ENCODE results near the gene MSH3.
A peak's percentile ranks its signal among the peaks of the same experiment; 100 is the strongest.
"Not testable (repeated sequence)": the region's sequence is repeated elsewhere in the genome, so short reads cannot be mapped to it uniquely, and the experiment has no call there.

MSH3 gene

DNA sequence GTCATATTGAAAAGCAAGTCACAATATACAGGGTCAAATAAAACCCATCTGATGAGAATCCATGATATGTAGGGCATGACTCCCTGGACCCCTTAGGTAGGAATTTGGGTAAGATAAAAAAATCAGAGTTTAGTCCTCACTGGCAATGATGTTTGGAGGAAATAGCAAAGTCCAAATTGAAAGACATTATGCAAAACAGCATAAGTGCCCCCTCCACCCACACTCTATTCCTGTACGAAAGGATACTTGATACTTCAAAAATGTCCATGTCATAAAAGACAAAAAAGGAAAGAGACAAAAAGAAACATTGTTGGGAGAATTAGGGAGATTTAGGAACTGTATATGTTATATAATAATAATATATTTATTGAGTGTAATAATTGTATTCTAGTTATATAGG lies 209.7 kb downstream of the MSH3 start:
- no peak for DNase-seq

DNA sequence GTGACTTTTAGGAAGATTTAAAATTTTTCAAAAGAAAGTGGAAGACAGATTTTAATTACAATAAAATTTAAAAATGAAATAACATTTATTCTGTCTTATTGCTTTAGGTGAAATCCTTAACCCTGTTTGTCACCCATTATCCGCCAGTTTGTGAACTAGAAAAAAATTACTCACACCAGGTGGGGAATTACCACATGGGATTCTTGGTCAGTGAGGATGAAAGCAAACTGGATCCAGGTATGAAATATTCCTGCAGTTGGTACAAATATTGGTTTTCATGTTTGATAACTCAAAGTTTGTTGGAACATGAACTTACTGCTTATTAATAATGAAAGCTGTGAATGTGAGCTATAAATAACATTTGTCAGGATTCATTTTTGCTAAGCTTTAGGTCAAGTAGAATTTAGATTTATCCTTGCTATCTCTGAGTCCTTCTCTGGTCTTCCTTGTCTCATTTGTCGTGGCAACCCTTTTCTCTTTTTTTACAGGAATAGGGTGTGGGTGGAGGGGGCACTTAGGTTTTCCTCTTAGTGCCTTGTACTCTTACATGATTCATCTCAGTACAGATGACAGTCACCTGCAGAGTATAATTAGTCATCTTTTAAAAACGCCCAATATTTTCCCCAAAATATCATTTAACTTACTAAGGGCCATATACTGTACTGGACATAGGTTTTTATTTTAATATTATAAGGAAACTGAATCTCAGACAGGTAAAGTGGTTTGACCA lies 210.4 kb downstream of the MSH3 start:
- no peak for DNase-seq

DNA sequence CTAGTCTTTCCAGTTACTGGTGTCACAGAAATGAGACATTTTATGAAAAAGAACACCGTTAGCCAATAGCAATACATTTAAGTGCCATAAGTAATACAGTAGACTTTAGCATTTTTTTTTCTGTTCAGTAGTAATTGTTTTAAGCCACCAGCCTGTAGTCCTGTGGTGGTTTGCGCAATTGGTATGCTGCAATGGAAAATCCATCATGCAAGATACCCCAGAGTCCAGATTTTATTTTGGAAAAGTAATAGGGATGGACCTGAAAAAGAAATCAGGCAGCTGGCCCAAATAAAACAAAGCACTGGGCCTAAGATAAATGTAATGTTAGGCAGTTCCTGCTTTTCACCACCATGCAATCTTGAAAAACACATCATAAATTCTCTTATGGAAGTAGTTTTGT lies 211.1 kb downstream of the MSH3 start:
- DNase-seq = no peak

DNA sequence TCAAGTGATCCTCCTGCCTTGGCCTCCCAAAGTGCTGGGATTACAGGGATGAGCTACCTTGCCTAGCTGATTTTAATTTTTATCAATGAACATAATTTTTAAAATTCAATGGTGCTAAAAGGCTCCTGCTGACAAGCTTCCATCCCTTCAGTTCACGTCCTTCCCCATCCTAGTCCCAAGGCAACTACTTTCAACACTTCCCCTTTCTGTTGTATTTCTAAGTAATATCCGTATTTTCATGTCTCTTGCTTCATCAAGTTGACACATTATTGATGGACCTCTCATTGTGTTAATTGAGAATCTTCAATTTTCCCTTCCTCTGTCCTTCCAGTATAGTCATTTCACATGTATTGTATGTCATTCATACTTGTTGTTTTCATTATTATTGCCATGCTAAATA lies 211.9 kb downstream of the MSH3 start:
- DNase-seq = no peak

DNA sequence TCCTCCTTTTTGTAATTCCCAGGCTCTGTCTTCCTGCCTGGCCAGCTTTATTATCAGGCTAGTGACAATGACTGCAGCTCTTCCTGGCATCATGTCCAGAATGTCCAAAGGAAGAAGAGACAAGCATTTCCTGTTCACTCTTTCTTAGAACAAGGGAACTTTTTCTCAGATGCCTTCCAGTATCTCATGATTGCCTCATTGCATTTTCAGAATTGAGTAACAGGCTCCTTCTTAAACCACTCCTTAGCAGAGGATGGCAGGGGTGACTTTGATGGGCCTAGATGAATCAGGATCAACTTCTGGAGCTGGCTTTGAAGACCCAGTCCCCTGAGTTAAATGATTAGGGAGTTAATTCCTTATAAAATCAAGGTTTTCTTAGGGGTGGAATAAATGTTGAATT lies 212.8 kb downstream of the MSH3 start:
- peak; percentile 15 for DNase-seq

DNA sequence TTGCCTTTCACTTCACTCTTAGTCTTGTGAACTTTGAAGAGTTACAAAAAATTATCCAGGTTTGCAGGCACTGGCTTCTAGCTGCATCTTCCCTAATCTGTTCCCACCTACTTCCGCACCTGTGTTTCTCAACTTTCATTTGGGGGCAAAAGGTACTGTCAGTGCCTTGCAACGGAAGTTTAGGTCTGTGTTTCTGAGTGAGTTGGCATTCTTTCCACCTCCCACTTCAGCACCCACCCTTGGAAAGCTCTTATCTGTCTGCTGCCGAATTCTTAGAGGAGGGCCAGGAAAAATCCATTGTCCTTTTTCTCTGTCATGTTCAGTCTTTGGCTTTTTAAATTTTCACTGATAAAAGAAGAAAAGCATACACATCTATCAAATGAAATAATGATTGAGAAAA lies 216.0 kb downstream of the MSH3 start:
- no peak for DNase-seq

DNA sequence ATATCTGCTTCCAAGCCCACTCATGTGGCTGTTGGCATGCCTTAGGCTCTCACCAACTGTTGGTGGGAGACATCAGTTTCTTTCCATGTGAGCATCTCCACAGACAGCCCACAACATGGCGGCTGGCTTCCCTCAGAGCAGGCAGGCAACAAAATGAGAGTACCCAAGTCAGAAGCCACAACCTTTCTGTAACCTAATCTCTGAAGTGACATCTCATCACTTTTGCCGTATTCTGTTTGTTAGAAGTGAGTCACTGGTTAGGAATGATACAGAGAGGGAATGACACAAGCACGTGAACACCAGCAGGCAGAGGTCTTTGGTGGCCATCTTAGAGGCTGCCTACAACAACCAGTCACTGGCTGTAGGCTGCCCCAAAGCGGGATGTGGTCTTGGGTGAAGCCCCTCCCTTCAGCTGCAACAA lies 217.1 kb downstream of the MSH3 start:
- DNase-seq = peak; percentile 67

DNA sequence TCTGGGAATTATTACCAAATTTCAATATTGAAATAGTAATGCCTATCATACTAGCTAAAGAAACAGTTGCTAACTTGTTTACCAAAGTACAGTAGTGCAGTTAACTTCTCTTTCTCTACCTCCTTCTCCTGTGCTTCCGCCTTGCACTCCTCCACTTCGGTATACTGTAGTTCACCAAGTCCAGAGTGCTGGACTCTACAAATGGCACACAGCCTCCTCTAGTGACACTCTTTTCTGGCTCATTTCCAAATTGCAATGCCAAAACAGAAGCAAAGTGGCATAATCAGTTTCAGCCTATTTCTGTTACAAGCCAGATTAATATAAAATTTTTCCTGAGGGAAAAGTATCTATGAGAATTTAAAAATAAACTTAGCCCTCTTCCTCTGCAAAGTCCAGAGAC lies 219.7 kb downstream of the MSH3 start:
- DNase-seq = no peak

DNA sequence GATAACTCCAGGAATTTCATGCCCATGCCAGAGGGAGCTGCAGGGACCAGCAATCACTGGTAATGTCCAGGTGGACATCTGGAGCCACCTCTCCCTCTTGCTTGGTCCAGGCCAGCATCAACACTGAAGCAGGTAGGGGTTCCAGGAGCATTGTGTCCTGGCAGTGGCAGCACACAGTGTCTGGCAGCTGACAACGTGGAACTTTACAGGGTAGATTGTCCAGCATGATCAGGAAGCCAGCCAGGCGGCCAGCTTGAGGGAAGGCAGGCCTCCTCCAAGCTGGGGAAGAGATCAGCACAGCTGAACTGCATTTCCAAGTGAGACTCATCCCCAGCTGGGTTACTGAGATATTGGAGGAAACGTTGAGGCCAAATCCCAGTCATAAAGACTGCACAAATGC lies 223.1 kb downstream of the MSH3 start:
- no peak for DNase-seq

DNA sequence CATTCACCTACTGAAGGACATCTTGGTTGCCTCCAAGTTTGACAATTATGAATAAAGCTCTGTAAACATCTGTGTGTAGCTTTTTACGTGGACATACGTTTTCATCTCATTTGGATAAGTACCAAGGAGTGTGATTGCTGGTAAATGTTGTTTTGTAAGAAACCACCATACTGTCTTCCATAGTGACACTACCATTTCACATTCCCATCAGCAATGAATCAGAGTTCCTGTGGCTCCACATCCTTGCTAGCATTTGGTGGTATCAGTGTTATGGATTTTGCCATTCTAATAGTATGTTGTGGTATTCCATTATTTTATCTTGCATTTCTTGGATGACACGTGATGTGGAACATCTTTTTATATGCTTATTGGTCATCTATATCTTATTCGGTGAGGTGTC lies 227.3 kb downstream of the MSH3 start:
- DNase-seq = no peak

DNA sequence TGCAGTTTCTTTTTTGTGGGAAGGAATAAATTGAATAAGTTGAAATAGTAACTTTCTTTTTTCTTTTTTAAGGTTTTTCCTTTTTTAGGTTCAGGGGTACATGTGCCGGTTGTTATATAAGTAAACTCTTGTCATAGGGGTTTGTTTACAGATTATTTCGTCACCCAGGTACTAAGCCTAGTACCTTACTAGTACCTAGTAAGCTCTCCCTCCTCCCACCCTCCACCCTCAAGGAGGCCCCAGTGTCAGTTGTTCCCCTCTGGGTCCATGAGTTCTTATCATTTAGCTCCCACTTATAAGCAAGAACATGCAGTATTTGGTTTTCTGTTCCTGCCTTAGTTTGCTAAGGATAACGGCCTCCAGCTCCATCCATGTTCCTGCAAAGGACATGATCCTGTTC lies 228.9 kb downstream of the MSH3 start:
- DNase-seq = not testable (repeated sequence)

DNA sequence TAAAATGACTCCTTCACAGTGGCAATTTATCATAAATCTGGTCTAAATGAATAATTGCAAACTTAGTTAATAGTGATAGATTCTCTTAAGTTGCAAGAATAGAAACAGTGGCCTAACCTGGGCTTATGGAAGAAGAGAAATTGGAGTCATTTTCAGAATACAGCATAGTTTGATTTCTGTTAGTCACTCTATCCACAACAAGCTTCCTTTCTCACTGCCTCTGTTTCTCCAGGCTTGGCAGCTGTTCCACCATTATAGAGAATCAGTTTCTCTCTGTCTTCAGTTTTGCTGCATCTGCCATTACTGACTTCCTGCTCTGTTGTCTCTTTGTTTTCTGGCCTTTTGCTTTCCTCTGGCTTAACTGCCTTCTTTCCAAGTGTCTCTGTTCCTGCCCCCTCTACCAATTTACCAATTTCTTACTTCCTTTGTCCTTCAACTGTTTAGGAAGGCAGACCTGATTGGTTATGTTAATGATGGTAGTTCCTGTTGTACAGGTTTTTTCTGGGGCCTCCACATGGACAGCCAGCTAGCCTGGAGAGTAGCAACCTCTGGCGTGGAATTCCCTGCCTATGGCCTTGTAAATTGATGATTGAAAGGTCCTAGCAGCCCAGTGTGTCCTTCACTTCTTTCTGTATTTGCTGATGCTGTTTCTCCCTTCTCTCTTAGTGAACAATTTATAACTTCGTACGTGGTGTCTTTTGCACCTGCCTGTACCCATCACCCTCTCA lies 229.8 kb downstream of the MSH3 start:
- no peak for DNase-seq

DNA sequence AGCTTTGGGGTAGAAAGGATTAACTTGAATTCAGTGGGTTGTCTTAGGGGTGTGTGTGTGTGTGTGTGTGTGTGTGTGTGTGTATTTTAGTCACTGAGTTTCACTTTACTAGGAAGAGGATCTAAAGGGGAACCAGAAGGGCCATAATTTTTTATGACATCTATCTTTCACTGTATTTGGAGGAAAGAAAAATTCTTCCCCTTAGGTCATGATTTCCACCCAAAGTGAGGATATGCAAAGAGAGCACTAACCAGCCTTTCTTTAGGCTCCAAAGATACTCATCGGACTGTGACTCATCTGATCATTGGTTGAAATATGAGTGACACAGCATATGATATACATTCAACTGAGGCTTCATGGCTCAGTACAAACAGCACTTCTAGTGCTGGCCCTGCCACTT lies 230.5 kb downstream of the MSH3 start:
- peak; percentile 17 for DNase-seq

DNA sequence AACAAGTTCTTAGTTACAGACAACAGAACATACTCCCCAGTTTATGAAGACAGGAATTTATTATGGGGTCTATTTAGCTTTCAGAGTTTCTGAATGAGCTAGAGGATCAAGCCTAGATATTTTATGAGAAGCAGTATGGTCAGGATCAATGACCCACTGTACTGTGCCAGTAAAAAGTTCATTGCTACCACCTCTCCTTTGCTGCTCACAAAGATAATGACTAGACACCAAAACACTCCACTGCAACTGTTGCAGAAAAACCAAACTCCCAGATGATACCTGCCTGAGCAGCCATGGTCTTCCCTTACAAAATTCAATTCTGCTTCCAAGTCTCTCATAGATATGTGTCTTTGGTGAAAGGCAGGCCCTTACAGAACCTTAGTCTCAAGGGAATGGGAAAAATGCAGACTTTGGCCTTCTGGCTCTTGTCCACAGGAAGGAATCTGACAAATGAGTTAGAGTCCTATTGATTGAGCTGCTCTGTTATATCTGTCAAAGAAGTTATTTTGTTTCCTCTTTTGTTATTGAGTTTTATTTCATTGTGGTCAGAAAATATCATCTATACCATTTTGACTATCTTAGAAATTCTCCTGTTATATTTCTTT lies 231.0 kb downstream of the MSH3 start:
- DNase-seq = peak; percentile 52

DNA sequence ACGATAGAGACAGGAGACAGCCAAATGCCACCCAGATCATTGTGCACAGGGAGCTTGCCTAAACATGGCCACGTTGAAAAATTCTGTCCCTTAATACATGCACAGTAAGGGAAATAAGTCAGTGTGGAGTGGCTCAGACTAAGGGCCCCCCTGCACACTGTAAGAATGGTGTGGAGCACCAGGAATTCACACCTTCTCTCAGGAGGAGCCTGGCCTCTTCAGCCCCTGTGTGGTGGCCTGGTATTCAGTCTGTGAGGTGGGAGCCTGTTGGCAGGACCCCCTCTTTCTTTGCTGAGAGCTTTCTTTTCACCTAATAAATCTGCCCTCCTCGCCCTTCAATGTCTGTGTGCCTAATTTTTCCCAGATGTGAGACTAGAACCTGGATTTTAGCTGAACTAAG lies 239.6 kb downstream of the MSH3 start:
- DNase-seq = no peak

DNA sequence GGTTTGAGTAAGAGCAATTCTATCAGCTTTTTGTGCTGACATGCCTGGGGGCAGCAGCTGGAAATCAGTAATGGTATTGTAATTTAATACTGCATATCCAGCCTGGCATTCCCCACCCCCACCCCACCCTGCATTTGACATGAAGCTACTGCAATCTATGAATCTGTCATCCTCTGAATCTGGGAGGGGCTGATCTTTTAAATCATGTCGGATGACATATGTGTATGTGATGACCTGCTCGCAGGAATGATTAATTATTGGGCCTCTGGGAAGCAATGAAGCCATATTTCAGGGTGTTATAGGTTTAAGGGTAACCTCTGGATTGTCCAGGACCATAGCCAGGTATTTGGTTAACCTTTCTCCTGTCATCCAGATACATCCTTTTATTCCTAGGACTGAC lies 241.1 kb downstream of the MSH3 start:
- DNase-seq = no peak

DNA sequence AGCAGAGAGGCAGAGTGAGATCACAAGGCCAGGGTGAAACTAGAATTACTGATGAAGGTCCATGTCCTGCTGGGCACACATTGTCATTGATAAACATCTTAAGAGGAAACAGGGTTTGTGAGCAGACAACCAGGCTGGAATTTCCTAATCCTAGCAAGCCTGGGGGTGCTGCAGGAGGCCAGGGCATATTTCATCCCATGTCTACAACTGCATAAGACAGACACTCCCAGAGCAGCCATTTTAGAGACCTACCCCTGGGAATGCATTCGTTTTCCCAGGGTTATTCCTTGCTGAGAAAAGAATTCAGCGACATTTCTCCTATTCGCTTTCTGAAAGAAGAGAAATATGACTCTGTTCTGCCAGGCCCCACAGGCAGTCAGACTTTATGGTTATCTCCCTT lies 248.2 kb downstream of the MSH3 start:
- DNase-seq = not testable (repeated sequence)

DNA sequence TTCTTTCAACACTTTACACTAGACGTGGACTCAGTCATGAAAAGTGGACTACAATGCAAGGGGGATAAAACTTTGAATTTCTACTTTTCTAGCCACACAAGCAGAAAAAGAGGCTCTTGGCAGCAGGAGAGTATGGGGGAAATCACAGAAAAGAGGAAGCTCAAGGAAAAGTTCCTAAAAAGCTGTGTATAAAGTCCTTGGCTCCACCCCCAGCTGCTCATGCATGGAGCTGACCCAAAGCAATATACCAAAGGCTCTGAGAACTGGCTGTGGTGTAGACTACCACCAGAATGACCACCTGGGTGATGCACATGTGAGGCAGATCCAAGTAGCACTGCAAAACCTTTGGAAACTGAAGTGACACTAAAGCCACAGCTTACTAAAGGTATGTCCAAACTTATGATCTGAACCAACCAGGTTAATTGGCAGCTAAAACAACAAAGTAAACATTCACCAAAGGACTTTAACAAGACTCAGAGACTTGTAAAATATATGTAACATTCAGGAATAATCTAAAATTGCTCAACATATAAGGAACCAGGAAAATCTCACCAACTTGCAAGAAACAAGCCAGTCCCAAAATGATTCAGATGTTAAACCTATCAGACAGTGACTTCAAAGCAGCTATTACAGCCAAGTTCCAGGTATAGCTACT lies 250.2 kb downstream of the MSH3 start:
- no peak for DNase-seq

DNA sequence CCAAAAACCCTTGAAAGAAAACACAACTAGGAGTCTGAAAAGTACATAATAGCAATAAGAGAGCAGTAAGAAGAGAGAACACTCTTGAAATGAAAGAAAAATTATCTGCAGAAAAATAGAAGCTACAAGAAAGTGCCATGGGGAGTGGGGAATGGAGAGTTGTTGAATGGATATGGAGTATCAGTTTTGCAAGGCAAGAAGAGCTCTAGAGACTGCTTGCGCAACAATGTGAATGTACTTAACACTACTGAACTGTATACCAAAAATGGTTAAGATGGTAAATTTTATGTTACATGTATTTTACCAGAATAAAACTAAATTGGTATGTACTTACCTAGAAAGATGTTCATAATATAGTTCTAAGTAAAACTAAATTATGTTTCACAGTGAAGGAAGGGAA lies 251.0 kb downstream of the MSH3 start:
- DNase-seq = no peak

DNA sequence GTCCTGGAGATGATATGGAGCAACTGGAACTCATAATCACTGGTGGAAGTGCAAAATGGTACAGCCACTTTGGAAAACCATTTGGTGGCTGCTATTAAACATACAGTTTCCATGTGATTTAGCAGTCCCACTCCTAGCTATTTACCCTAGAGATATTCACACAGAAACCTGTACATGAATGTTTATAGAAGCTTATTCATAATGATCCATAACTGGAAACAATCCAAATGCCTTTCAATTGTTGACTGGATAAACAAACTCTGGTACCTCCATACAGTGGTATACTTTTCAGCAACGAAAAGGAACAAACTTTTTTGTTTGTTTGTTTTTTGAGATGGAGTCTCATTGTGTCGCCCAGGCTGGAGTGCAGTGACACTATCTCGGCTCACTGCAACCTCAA lies 258.0 kb downstream of the MSH3 start:
- DNase-seq = no peak

DNA sequence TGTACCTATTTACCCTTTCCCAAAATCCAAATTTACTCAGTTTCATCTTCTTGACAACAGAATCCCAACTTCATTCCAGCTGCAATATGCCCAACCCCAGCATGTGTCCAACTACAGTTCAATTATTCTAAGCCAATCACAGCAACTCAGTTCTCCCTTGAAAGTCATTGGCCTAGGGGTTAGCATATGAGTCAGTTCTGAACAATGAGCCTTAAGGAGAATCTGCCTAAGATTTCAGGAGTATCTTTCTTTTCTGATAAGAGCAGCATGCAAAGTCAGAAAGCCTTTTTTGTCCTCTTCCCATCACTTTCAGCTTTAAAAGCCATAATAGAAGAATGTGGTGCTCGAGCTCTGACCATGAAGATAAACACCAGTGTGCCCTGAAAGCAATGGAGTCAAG lies 261.3 kb downstream of the MSH3 start:
- DNase-seq = peak; percentile 33

DNA sequence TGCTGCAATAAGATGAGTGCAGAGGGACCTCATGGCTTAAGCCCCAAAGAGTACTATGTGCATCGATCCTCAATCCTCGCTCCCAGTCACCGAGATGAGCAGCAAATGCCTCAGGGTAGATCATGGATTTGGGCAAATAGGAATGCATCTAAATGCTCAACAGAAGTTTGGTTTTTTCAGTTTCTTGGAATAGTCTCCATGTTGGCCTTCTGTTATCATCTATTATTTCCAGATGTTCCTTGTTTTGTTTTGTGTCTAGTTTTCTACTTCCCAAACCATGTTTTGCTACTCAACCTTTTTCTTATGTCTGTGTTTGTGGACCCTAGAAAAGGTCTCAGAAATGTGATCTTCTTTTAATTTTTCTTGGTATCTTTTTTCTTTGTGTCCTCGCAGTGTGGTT lies 262.2 kb downstream of the MSH3 start:
- DNase-seq = peak; percentile 9

DNA sequence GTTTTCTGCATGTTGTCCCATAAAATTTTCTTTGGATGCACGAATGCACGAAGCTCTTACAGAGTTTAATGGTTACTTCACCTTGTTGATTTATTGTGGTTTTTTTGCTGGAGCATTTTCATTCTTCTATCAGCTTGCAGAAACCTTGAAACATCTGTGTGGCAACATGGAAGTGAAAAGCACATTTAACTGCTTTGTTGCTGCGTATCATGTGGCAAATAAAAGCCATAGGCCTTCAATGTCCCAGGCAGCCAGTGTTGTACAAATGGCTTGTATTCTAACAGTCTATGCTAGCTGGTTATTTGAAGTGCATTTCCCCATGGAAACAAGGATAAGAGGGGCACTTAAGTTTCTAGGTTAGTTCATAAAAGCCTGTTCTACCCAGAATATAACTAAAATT lies 263.2 kb downstream of the MSH3 start:
- no peak for DNase-seq

Data from fibroblast of skin of back (primary cell).